ENCODE results near the gene OCIAD2.

GRCh38 chr4:48924416-48924815 lies 17.8 kb upstream of the OCIAD2 start:
- TF ChIP-seq CTCF (conservative IDR thresholded peaks at IDR 0.05; ENCODE audit: low read depth, low read length) (no peak), EZH2 (IDR thresholded peaks at IDR 0.05; ENCODE audit: borderline replicate concordance, low read depth, low read length, poor library complexity, severe bottlenecking) (no peak)
